Stimulated activated CD4-positive, alpha-beta T cell treated with anti-CD3 and anti-CD28 coated beads, Interleukin-12 subunit alpha, Interleukin-12 subunit beta, amount 100 ng/mL, for 4 hours (primary cell): ENCODE measurements around the gene AUTS2.

ENCODE experiments used
- DNase-seq: peaks from one replicate; pipeline ENCODE4 v3.0.0-alpha.2; 2020

AUTS2 gene

GRCh38 chr7:70159121-70159520 lies 560.8 kb downstream of the AUTS2 start:
- DNase-seq = no peak

GRCh38 chr7:70165477-70166170 lies 567.3 kb downstream of the AUTS2 start:
- DNase-seq = no peak

DNA sequence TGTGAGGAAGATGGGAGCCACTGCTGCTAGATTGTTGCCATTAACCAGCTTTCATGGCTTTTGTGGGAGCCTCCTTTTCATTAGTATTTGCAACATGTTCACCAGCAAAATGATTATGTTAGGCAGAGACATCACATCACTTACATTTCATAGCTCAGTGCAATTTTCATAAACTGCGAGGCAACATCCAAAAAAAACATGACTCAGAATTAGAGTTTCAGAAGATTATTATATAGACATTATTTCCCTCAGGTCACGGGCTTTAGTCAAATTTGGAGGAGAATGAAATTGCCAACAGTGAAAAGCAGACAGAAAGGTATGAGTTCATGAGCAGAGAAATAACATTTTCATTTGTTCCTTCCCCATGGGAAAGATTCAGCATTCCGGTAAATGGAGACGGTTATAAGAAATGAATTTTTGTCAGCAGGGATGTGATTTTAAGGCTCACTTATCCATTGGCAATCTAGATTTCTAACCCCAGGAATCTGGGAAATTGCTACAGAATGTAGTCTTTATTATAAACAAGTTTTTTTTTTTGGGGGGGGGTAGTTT lies 573.2 kb downstream of the AUTS2 start:
- DNase-seq = no peak

DNA sequence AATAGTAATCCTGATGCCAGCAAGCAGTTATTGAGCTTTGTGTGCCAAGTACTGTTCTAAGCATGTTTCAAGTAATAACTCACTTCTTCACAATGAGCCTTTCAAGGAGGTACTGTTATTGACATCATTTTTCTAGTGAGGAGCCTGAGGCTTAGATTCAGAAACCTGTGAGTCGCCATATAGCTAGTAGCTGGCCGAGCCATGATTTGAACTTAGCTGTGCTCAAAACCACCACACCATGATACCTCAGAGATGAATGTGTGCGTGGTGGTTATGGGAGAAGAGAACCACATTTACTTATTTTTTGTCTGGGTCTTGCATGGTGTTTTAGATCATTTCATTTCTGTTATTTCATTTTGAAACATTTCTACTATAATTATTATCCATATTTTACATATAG lies 578.9 kb downstream of the AUTS2 start:
- DNase-seq = no peak

DNA sequence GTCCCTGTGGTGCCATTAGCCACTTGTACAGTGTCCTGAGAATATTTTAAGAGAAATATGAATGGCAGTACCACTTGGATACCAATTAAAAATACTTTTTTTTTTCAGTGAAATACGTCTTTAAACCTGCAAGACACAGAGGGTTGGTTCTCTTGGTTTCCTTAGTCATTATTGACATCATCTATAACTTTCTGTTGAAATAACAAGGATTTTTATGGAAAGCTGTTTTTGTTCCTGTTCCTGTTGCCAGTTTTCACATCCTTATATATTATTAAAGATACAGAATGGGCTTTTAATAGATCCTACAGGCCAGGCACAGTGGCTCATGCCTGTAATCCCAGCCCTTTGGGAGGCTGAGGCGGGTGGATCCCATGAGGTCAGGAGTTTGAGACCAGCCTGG lies 579.9 kb downstream of the AUTS2 start:
- no peak for DNase-seq

DNA sequence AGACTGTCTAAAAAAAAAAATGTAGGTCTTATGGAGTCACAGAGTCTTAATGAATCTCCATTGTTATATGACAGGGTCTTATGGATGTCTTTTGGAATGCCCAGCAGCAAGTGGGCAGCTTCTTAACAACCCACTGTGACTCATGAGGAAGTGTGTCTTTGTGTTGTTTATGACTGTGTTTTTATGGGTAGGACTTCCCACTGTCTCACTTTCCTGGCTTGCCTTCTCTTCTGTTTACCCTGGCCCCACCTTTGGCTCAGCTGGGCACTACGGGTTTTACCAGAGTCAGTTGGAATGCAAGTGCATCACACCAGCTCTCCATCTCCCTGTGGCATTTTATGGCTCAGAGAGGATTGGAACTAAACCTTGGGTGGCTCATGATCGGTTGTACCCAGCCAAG lies 580.5 kb downstream of the AUTS2 start:
- no peak for DNase-seq

DNA sequence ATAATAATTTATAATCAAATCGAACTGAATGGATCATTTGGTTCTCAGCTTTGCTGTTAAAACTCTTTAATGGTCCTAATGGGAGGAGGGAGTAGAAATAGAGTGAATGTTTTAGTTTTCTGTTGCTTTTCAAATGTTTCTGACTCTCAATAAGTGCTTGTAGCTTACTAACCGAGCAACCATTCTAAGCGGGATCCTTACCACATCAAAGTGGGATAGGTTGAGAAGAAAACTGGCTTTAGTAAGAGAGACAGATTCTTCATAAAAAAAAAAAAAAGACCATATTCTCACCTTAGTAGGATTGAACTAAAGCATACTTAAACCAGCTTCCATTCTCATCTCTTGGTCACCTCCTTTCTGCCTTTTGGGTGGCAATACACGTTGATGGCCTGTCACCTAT lies 584.2 kb downstream of the AUTS2 start:
- DNase-seq = no peak

DNA sequence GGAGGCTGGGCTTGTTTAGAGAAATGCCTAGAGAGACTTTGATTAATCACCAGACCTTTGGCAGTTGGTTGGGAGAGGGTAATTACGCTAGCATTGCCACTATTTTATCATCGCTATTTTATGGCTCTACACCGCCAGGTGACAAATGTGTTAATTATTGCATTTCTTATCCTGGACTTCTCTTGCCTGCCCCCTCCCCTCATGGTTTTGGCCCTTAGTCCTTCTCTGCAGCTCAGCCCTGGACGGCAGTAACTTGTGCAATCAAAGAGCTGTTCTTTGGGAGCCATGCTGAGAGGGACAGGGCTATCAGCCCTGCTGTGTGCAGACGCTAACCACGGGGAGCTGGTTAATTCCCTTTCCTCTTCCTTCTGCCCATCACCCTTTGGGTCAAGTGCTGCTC lies 585.0 kb downstream of the AUTS2 start:
- DNase-seq = no peak

GRCh38 chr7:70188901-70189650 lies 590.8 kb downstream of the AUTS2 start:
- DNase-seq = no peak

DNA sequence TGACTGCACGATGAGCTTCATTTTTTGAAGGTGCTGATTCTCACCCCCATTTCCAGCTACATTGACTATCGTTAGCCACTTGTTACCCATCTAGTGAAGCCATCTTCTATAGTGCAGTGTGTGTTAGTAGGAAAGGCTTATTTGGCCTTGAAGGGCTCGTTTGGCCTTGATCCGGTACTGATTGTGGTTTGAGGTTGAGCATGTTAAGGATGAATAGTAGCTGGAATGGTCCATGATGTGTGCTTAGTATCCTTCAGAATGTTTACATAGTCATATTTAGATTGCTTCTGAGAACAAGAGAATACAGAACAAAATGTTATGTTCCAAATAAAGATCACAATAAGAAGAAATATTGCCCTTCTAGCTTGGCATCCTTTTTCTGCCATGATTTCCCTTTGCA lies 591.5 kb downstream of the AUTS2 start:
- no peak for DNase-seq

DNA sequence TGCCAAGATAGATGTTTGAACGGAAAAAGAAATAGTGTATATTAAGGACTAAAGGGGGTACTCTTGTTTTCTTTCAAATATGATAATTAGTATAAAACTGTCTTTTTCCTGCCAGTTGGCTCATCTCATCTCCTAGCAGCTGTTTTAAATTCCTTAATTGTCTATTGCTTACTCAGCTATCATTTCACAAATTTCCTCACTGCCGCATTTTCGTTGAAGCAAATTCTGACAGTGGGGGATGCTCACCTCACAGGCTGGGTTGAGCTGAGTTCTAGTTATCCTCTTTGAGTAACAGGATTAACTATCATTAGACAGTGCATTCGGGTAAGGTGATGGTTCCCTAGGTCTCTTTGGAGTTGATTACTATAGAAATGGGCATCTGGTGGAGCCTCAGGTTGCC lies 592.0 kb downstream of the AUTS2 start:
- DNase-seq = no peak

DNA sequence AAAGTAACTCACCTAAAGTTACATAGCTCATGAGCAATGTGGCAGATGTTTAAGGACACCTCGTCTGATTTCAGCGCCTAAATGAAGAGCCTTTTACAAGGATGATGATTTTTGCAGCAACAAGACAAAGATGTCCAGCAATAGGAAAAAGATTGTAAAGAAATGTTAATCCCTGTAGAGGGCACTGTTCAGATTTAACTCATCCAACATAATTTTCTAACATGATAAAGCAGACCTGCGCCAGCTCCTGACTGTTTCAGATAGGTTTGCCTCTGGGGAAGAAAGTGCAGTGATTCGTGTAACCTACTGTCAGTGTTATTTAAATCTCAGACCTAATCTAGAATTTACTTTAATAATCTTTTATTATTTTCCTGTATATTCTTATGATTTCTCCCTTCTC lies 595.2 kb downstream of the AUTS2 start:
- no peak for DNase-seq

GRCh38 chr7:70208236-70209063 lies 610.2 kb downstream of the AUTS2 start:
- DNase-seq = no peak

DNA sequence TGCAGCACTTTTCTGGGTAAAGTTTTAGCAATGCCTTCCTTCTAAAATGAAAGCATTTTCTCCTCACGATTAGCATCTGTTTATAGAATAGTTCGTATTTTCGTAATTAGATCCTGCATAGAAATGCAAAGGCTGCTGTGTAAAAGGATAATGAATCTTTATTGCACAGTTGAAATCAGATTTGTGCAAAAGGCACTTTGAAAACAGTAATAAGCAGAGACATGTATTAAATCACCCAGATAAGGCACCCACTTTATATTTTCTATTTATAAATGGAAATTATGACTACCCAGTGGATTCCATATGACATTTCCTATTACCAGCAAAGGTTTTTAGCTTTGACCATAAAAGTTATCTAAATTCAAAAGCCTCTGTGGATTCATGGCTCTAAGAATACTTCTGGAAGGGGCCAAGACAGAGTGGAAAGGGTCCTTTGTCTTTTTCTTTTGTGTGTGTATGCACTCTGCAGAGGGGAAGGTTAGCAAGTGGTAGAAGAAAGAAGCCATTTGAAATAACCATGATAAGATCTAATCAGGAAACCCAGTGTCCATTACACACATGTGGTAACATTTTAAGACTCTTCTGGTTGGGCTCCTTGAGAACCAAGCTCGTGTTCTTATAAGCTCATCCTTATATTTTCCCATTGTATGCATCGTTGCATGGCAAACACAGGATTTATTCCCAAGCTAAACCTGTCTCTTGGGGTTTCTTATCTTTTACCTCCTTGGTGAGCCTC lies 612.1 kb downstream of the AUTS2 start:
- DNase-seq = no peak

- DNase-seq = no peak
Measured at GRCh38 chr7:70210936-70211310, 612.6 kb downstream of the AUTS2 start.

- DNase-seq = no peak
Measured at GRCh38 chr7:70212281-70212680, 614.0 kb downstream of the AUTS2 start.

GRCh38 chr7:70214071-70214470 lies 615.8 kb downstream of the AUTS2 start:
- no peak for DNase-seq

- DNase-seq = no peak
Measured at GRCh38 chr7:70215491-70215890, 617.2 kb downstream of the AUTS2 start.

GRCh38 chr7:70217571-70217970 lies 619.3 kb downstream of the AUTS2 start:
- no peak for DNase-seq

- DNase-seq = no peak
Measured at GRCh38 chr7:70218006-70218405, 619.7 kb downstream of the AUTS2 start.

- DNase-seq = no peak
Measured at GRCh38 chr7:70219061-70219460, 620.8 kb downstream of the AUTS2 start.

GRCh38 chr7:70229242-70229641 lies 631.0 kb downstream of the AUTS2 start:
- DNase-seq = no peak

- DNase-seq = no peak
Measured at GRCh38 chr7:70230761-70231160, 632.5 kb downstream of the AUTS2 start.
